Heart left ventricle (tissue), 16 donors: ENCODE results near the gene STK32C. TPM values are rescaled to one million over a fixed set of nuclear protein-coding genes. Genes with fewer than 3 reads are reported as not detected.

Experiments
- ATAC-seq, 4 donors: fragments of 200-7000 bp; cut with Tn5 transposase; one replicate each; pipeline ENCODE4 v1.9.1; 2020 to 2022; ENCODE audit warnings: moderate library complexity in 4 of 4, mild to moderate bottlenecking in 3 of 4, moderate number of reproducible peaks in 1 of 4
- DNase-seq, 5 donors: peaks; one replicate each; pipeline ENCODE4 v3.0.0-alpha.2; 2020
- H3K27ac ChIP-seq, 12 donors: fragments of 200-600 bp; sonication (generic) in 4 of 12; one replicate each; pipeline versions ENCODE4 v1.5.0 to v1.8.0; 2016 to 2022; ENCODE audit warnings: mild to moderate bottlenecking in 2 of 12
- H3K27me3 ChIP-seq, 9 donors: fragments of 200-600 bp; sonication (generic) in 2 of 9; one replicate each; pipeline versions ENCODE4 v1.5.1 to v1.8.0; 2016 to 2022; ENCODE audit warnings: mild to moderate bottlenecking in 3 of 9
- H3K36me3 ChIP-seq, 9 donors: fragments of 200-600 bp; sonication (generic) in 2 of 9; one replicate each; pipeline versions ENCODE4 v1.5.0 to v1.8.0; 2018 to 2022; ENCODE audit warnings: mild to moderate bottlenecking in 2 of 9
- H3K4me1 ChIP-seq, 12 donors: fragments of 200-600 bp; sonication (generic) in 4 of 12; one replicate each; pipeline versions ENCODE4 v1.5.0 to v1.8.0; 2016 to 2022; ENCODE audit warnings: mild to moderate bottlenecking in 3 of 12
- H3K4me3 ChIP-seq, 12 donors: fragments of 200-600 bp; sonication (generic) in 4 of 12; one replicate each; pipeline versions ENCODE4 v1.5.0 to v1.8.0; 2017 to 2022; ENCODE audit warnings: mild to moderate bottlenecking in 9 of 12, moderate library complexity in 4 of 12
- H3K9me3 ChIP-seq, 12 donors: fragments of 200-600 bp; sonication (generic) in 4 of 12; one replicate each; pipeline versions ENCODE4 v1.5.0 to v1.8.0; 2016 to 2022; ENCODE audit warnings: mild to moderate bottlenecking in 1 of 12
- CTCF ChIP-seq, 12 donors: fragments of 200-600 bp; sonication (generic) in 4 of 12; IDR thresholded peaks; one replicate each; pipeline versions ENCODE4 v1.5.0 to v1.8.0; 2018 to 2022; ENCODE audit warnings: antibody characterized with exemption in 12 of 12, mild to moderate bottlenecking in 5 of 12
- POLR2A ChIP-seq, 2 donors: fragments of 450-650 bp; IDR thresholded peaks; one replicate each; pipeline ENCODE4 v1.6.1; 2017; ENCODE audit warnings: antibody characterized with exemption in 2 of 2, mild to moderate bottlenecking in 2 of 2, moderate library complexity in 2 of 2
- WGBS, 4 donors: extraction: QIAGEN DNeasy Blood & Tissue Kit in 2 of 4; methylation state at CpG; one replicate each; pipeline versions ENCODE4 v1.1.5 to v1.1.7; 2013 to 2018; 5-methylcytosine and 5-hydroxymethylcytosine counted together
- intact Hi-C, 10 donors: fragments of 100-400 bp; cut with DNase I; formaldehyde crosslinking; loops; one replicate each; pipeline versions ENCODE4 v1.11.1 to v1.14.2; 2022
- polyA plus RNA-seq, 2 donors: library from polyadenylated mRNA; stranded (reverse); fragments of 200-250 nt; gene quantifications; one replicate each; pipeline ENCODE4 v1.2.3, GENCODE V29; 2013
- total RNA-seq, 9 donors: library from RNA; depleted of rRNA in 2 of 9; stranded (reverse); fragments of >200 nt in 2 of 9; fragmentation: NEBNext Ultra II Directional in 3 of 9; extraction: Animal tissue kit (Norgen Biotek cat#: 25700) in 3 of 9; gene quantifications; one replicate each; pipeline versions ENCODE4 v1.1.0 to v1.2.4, GENCODE V29; 2016 to 2023
- donor health status: ischemic (EF 13 %, LVEDD 7.1; RV severe dilation, severe dysfunction).
- donor health status: healthy with polysubstance abuse.
- donor health status: DM: no; HTN: yes; CAD: no.
- donor health status: DM: no; HTN: no; CAD: no.
- donor health status: ischemic (EF 25% LVEDD 6.9; RV normal size, moderate dysfunction).
- donor health status: ischemic (EF 25% LVEDD 5.7; RV mildly dilated, moderate dysfunction).
- donor health status: healthy.
- donor health status: DM: yes; HTN: yes; CAD: no.
- donor health status: ischemic (EF 35%, LVEDD 5.7; RV mildly dilated, moderate dysfunction).
- donor health status: nonischemic (EF 11% LVEDD 7.7; RV severe dilation, severe dysfunction).
- donor health status: DM: yes; HTN: yes; CAD: no.
- donor health status: PGD.
- donor health status: ischemic (EF 29% LVEDD 5.4; RV normal size, mild dysfunction).
- donor health status: nonischemic (EF 23%, LVEDD 6.1; RV moderate dilation, normal function).

The STK32C gene
- total and polyA plus RNA-seq, 11 donors = 3.8 to 9.8 (median 6.2) TPM

GRCh38 chr10:132302421-132303310 lies 5.1 kb downstream of the STK32C start:
- TF ChIP-seq CTCF (IDR thresholded peaks at IDR 0.05) = no peak
- no peak for TF ChIP-seq POLR2A (IDR thresholded peaks at IDR 0.05)
- Histone ChIP-seq H3K27me3 (no peaks in the 10 kb centered on the region), H3K9me3 (no peaks in the 10 kb centered on the region), H3K27ac (no peak overlapping the region), H3K36me3 (no peaks in the 10 kb centered on the region), H3K4me1 (peaks cover 0 to 11% (median 9%) of the 10 kb centered on the region in 12 donors), H3K4me3 (no peak overlapping the region)
- DNase-seq (peak in 2 of 5 donors; percentile 11 to 14), ATAC-seq (no peak)
- WGBS, 4 donors = 88 to 90% (median 89%) methylated on average over 25 to 29 of the region's 29 CpGs
- intact Hi-C loops = no loop called here

DNA sequence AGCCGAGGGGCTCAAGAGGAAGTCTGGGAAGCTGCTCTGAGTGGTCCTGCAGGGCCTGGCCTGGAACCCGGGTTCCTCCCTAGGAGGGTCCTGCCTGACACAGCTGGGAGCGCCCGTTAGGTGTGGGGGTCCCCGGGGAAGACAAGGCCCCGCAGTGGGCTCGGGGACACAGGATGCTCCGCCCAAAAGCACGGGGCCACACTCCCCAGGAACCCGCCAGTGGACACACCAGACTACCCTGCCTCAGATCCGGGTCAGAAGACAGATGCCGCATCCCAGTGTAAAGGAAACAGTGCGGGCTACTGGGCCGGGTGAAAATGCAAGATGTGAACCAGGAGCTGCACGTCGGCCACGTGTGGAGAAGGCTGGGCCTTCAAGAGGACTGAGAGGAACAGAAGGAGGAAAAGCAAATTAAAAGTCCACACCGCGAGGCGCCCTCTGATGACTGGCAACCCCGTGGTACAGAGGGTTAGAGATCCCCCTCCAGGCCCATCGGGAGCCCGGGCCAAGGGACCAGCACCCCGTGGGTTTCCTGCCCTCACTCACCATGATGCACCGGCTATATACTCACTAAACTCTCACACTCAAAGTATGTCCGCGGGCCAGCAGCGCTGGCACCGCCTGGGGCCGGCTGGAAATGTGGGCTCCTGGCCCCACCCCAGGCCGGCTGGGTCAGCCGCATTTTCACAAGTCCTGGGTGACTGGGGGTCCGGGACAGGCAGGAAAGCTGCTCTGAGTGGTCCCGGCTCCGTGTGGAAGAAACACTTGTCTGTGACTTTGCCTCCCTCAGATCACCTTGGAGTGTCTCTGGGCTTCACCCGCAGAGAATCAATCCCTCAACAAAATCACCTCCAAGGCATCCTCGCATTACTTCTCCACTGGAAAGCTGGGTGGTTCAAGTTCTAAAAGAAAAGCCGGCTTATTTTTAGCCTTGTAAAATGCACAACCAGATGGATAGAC lies 6.1 kb downstream of the STK32C start:
- peak in 2 of 5 donors; percentile 9 to 15 for DNase-seq
- 86 to 90% (median 90%) methylated on average over 37 to 38 of the region's 38 CpGs for WGBS, 4 donors
- ATAC-seq = no peak
- Histone ChIP-seq H3K4me3 (no peak overlapping the region), H3K4me1 (peaks cover 0 to 5% (median 2%) of the 10 kb centered on the region in 12 donors), H3K27me3 (no peaks in the 10 kb centered on the region), H3K9me3 (no peaks in the 10 kb centered on the region), H3K36me3 (no peaks in the 10 kb centered on the region), H3K27ac (no peak overlapping the region)
- intact Hi-C loops = no loop called here
- no peak for TF ChIP-seq CTCF (IDR thresholded peaks at IDR 0.05)
- no peak for TF ChIP-seq POLR2A (IDR thresholded peaks at IDR 0.05)

- no peak for TF ChIP-seq CTCF (IDR thresholded peaks at IDR 0.05)
- TF ChIP-seq POLR2A (IDR thresholded peaks at IDR 0.05) = no peak
- intact Hi-C loops = no loop called here
- ATAC-seq = no peak
- H3K4me1 ChIP-seq = peaks cover 0 to 2% (median 0%) of the 10 kb centered on the region in 12 donors
- H3K36me3 ChIP-seq = no peaks in the 10 kb centered on the region
- H3K4me3 ChIP-seq = no peak overlapping the region
- DNase-seq = peak in 1 of 5 donors; percentile 6
- H3K9me3 ChIP-seq = no peaks in the 10 kb centered on the region
- WGBS, 4 donors = 71 to 88% (median 76%) methylated on average over 9 to 10 of the region's 10 CpGs
- H3K27ac ChIP-seq = no peak overlapping the region
- no peaks in the 10 kb centered on the region for H3K27me3 ChIP-seq
These were observed 7.2 kb downstream of the STK32C start for GRCh38 chr10:132300582-132300981.
